H4 (cell line): ENCODE measurements around the gene IPO13. TPM values are rescaled to one million over a fixed set of nuclear protein-coding genes. Genes with fewer than 3 reads are reported as not detected.
A peak's percentile ranks its signal among the peaks of the same experiment; 100 is the strongest.

Experiments used
- DNase-seq: peaks from one replicate; pipeline ENCODE4 v3.0.0-alpha.2; 2015; ENCODE audit warnings: low spot score
- total RNA-seq: library from RNA; depleted of rRNA; stranded (reverse); fragments of >200 nt; shearing (Covaris generic); gene quantifications from 2 replicates; pipeline ENCODE4 v1.2.3, GENCODE V29; 2014

IPO13 gene
- total RNA-seq, 1 experiment from 2014 or later: 22.6 TPM

DNA sequence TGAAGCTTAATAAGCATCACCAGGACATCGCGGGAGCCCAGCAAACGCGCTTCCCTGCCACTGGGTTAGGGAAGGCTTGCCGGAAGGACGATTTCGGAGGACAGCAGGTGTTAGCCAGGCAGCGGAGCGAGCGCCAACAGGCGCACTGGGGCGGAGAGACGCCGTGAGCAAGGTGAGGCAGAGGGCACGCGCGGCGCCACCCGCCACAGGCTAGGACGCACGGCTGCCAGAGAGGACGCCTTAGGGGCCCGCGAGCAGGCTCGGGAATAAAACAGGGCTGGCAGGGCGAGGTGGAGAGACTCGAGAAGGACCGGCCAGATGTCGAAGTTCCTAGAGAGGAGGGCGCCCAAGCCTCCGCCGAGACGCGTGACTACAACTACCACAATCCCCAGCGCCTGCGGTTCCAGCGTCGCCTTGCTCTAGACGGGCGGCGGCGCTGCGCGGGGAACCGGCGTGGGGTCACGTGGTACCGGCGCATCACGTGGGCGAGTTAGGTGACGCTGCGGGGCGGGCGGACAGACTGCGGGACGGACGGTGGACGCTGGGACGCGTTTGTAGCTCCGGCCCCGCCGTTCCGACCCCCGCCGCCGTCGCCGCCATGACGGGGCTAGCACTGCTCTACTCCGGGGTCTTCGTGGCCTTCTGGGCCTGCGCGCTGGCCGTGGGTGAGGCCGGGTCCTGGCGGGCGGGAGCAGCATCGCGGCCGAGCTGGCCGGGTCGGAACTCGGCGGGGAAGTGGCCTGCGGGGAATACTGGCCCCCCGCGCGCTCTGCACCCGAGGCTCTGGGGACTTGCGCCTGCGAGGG is 27.9 kb downstream of the IPO13 start, which contains the start of gene ATP6V0B:
Gene ATP6V0B (plus strand): TSS at position 518 of the 806 bp plus-strand sequence. CDS start 81 bp downstream, at position 599.
- peak; percentile 95 for DNase-seq

DNA sequence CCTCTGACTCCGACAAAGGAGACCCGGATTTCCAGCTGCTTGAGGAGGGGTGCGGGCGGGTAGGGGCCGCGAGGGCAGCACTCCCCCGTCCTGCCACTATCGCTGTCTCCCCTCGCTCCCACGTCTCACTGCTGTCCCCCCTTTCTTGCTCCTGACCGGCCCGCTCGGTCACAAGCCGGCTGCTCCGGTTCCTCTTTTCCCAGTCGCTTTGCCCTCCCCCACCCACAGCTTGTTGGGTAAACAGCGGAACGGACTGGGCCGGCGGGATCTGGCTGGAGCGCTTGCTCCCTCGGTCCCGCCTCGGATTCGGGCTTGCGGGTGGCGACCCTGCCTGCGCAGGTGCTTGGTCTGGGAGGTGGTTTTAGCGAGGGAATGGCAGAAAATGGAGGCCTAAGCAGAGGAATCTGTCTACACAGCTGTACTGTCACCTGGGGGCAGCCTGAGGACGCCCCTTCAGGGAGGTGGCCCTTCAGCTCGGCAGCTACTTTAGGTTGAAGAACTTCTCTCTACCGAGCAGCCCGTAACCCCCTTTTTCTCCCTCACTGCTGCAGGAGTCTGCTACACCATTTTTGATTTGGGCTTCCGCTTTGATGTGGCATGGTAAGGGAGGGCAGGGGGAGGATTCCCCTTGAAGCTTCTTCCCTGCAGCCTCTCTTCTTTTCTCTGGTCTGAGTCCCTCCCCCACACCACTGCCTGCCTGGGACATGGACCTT is 28.7 kb downstream of the IPO13 start:
- DNase-seq: no peak

DNA sequence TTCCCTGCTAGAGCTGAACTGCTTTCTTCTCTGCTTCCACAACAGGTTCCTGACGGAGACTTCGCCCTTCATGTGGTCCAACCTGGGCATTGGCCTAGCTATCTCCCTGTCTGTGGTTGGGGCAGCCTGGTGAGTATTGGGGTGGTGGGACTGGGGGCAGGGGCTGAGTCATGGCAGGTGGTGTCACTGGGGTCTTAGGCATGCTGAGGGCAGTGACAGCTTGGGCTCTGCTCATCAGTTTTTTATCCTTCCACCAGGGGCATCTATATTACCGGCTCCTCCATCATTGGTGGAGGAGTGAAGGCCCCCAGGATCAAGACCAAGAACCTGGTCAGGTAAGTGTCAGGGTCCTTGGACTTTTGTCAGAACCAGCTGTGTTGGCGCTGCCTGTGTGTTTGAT is 29.3 kb downstream of the IPO13 start:
- DNase-seq: no peak

DNA sequence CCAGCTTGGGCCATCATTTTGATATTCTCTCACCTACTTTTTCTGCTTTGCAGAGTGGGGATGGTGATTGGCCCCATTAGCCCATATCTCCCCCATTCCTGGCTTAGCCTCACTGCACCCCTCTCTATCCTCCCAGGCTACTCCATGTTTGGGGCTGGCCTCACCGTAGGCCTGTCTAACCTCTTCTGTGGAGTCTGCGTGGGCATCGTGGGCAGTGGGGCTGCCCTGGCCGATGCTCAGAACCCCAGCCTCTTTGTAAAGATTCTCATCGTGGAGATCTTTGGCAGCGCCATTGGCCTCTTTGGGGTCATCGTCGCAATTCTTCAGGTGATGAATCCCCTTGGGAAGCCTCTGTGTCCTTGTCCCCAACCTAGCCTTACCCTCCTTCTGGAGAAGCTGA is 30.1 kb downstream of the IPO13 start:
- DNase-seq: no peak

DNA sequence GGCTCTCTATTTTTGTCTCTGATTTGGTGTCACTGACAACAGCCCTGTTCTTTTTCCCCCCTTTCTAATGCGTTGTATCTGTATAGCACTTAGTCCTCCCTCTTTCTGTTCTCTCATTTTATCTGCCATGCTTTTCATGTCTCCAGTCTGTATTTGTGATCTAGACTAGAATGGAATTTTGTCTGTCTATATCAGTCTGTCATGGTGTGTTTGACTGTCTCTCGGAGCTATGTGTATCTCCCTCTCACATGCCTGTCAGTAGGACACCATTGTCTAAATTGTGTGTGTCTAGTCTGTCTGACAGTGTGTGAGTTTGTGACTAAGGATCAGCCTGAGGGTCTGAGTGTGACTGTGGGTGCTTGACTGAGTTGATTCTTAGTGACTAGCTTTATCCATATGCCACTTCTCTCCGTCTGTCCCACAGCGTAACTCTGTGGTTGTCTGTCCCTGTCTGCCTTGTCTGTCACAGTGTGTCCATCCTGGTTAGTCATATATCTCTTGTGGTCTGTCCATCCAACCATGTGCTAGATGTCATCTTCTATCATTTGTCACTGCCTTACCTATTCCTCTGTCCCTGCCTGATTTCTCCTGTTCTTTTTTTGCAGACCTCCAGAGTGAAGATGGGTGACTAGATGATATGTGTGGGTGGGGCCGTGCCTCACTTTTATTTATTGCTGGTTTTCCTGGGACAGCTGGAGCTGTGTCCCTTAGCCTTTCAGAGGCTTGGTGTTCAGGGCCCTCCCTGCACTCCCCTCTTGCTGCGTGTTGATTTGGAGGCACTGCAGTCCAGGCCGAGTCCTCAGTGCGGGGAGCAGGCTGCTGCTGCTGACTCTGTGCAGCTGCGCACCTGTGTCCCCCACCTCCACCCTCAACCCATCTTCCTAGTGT is 30.9 kb downstream of the IPO13 start:
- no peak for DNase-seq

DNA sequence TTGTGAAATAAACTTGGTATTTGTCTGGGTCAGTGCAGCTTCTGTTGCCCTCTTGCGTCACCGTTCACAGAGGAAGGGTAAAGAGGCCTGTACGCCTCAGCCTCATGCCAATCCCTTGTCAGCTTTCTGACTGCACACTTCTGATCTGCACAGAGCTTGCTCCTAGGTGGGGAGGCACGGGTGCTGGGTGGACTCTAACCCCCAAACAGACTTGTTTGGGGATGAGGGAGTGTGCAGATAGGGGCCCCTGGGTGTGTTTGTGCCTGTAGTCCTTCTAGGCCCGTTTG is 31.5 kb downstream of the IPO13 start:
- no peak for DNase-seq

DNA sequence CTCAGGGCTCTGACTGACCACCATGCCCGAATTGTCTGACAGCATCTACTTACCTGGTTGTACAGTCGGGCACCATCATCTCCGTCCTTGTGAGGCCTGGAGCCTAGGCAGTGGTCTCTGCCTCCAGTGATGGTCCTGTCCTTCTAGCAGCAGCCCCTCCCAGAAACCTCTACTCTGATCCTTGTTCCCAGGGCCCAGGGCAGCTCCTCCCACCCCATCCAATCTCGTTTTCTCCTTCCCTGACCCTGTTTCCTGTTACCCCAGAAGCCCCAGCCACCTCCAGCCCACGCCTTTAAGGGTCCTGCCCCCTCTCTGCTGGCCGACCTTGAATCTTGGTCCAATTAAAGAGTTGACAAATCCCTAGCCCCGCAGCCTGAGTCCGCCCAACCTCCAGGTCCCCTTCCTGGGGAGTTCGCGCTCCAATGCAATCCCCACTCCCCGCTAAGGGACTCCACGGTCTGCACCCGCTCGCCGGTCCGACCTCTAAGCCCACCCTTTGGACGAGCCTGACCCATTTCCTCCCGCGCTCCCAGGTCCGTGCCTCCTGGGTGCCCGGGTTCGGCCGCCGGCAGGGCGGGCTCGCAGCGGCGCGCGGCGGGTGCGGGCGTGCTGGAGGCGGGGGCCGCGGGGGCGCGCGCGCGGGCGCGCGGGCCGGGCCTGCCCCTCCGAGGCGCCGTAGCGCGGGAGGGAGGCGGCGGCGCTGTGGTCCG is 32.0 kb downstream of the IPO13 start, which contains the start of gene B4GALT2:
Gene B4GALT2 (plus strand): TSS at position 660 of the 710 bp plus-strand sequence. CDS start 1,951 bp downstream, outside the sequence.
- DNase-seq: peak; percentile 25

DNA sequence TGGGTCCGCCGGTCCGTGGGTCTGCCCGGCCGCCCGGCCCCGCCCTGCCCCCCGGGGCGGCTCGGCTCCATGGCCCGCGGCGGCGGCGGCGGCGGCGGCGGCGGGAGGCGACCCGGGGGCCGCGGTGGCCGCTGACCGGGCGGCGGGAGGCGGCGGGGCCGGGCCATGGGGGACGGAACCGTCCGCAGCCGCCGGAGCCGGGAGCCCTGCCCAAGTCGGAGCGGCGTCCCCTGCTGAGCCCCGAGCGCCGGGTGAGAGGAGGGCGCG is 32.4 kb downstream of the IPO13 start:
- no peak for DNase-seq

DNA sequence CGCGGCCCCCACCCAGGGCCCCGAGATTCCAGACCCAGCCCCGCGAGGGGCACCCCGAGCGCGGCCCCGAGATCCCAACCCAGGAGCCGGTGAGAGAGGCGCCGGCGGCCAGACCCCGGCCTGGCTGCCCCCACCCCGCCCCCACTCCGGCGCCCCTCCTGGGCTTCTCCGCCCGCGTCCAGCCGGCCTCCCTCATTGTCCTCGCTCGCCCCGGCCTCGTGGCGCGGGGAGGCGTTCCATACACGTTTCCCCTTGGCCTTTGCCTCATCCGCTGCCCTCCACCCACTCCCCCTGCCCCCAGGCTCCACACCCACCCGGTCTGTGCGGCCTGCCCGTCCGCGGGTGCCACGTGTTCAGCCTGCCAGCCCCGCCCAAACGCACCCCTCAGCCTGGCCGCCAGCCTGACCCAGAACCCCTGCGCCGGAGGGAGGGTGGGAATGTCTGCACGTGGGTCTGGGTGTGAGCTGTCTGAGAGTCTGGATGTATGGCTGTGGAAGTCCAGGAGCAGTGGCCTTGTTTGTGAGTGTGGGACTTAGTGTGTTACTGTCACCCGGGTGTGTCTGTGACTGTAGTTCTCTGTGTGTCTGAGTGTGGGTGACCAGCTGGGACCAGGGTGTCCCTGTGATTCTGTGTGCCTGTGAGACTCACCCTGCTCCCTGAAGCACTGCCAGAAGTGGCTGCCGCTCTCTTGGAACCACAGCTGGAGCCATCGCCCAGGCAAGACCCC is 32.9 kb downstream of the IPO13 start:
- DNase-seq: peak; percentile 61

DNA sequence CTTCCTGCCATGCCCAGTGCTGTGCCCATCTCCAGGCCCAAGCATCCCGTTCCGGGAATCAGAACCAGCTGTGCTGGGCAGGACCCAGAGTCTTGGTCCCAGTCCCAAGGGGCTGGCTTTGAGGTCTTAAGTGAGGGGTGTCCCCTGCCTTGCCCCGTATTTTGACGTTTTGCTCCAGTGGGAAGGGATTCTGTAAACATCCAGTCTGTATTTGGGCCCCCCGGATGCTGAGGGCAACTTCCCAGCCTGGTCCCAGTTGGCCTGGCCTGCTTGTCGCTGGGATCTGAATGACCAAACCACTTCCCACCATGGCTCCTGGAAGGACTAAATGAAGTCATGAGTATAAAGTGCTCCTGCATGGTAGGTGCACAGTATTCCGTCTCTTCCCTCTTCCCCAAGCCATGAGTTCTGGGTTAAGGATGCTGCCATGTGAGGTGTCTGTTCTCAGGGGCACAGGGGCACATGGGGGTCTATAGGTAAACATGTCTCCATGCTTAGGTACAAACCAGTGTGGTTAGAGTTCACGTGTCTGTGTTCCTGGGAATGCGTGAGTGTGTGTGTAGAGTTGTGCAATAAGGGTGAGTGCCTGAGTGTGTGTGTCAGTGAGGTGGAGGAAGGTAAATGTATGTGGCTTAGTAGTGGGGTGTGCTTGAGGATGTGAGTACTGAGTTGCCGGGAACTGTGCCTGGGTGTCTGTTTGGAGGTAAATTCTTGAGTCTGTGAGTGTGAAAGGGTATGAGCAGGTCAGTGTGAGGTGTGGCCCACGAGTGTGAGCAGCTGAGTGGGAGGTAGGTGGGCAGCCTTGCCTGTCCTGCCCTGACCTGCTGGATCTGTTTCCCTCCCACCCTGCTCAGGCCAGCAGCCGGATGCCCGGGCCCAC is 33.7 kb downstream of the IPO13 start:
- DNase-seq: no peak

DNA sequence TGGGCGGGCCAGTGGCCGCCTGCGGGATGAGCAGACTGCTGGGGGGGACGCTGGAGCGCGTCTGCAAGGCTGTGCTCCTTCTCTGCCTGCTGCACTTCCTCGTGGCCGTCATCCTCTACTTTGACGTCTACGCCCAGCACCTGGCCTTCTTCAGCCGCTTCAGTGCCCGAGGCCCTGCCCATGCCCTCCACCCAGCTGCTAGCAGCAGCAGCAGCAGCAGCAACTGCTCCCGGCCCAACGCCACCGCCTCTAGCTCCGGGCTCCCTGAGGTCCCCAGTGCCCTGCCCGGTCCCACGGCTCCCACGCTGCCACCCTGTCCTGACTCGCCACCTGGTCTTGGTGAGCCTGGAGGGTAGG is 34.4 kb downstream of the IPO13 start:
- no peak for DNase-seq

DNA sequence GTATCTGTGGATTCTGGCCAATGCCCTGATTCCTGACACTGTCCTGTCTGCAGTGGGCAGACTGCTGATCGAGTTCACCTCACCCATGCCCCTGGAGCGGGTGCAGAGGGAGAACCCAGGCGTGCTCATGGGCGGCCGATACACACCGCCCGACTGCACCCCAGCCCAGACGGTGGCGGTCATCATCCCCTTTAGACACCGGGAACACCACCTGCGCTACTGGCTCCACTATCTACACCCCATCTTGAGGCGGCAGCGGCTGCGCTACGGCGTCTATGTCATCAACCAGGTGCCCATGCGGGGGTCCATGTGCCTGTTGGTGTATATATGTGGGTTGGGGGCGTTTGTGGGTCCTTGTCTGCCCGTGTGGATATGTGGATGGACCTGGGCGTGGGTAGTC is 34.9 kb downstream of the IPO13 start:
- no peak for DNase-seq

DNA sequence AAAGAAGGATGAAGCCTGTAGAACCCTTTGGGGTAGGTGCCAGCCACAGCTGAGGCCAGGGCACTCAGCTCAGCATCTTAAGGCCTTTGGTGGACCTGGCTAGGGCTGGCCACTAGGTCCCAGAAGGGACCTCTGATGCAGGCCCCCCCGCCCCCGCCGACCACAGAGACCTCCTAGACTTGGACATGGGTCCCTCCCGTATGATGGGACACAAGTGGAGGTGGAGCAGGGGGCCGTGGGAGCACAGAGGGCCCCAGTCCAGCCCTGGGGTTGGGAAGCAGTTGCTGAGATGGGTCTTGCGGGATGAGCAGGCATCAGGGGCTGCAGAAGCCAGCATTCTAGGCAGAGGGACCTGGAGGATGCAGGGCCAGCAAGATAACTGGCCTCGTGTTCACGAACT is 35.5 kb downstream of the IPO13 start:
- no peak for DNase-seq

DNA sequence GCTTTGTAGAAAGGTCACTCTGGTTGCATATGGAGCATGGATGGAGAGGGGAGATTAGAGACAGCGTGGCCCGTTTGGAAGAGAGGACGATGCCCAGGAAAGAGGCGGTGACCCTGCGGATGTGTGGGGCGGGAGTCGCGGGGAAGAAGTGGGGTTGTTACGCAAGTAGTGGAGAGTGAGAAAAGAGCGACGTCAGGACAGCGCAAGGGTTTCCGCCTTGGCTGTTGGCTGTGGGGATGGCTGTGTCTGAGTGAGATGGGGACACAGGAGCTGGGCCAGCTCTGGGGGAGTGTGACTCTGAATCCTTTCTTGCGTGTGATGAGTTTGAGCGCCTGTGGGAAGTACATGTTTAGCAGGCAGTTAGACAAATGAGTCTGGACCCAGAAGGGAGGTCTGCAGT is 36.1 kb downstream of the IPO13 start:
- DNase-seq: no peak

DNA sequence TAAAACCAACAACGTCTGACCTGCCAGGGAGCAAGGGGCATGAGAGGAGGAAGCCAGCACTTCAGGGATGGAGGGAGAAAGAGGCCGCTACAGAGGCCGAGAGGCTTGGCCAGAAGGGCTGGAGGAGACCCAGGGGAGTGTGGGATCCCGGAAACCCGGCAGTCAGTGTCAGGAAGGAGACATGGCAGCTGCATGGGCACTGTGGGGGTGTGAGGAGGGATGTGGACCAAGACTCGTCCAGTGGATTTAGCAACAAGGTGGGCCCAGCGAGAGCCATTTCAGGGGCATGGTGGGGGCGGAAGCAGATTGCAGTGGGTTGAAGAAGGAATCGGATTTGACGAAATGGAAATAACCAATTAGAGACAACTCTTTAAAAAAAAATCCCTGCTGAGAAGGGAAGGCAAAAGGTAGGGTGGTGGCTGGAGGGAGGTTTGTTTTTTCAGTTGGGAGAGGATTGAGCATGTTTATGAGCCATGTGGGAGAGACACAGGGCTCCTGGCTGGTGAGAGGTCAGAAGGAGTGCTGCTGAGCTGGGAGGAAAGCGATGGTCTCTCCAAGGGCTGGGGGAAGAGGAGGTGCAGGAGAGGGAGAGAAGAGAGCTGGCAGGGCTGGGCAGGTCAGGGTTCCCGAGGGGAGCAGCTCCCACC is 36.6 kb downstream of the IPO13 start:
- no peak for DNase-seq

DNA sequence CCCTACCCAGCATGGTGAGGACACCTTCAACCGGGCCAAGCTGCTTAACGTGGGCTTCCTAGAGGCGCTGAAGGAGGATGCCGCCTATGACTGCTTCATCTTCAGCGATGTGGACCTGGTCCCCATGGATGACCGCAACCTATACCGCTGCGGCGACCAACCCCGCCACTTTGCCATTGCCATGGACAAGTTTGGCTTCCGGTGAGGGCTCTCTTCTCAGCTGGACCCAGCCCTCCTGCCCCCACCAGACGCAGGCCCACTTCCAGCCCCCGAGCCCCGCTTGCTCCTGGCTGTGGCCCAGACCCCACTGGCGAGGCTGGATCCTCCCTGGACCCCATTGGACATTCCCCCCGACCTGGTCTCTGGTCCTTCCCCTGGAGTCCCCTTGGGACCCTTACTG is 38.1 kb downstream of the IPO13 start:
- no peak for DNase-seq

DNA sequence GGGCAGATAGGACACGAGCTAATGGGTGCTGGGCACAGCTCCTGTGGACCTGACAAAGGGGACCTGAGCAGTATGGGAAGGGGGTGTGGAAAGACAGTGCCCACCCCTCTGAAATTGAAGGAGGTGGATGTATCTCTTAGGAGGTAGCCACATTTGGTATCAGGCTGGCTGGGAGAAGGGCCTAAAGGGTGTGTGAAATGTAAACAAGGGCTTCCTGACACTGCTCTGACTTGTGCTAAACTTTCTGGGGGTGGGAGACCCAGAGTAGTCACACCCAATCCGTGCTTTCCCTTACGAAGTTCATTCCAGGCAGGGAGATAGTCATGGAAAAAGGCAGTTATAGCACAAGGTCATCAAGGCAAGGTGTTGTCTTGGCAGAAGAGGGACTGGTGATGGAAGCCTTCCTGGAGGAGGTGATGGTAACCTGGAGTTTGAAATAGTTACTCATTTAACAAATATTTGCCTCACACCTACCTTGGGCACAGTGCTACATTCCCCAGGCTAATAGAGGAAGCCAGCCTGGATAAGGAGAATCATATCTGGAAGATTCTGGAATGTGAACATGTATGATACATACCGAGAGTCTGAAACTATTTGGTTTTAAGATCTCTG is 39.3 kb downstream of the IPO13 start:
- DNase-seq: no peak

DNA sequence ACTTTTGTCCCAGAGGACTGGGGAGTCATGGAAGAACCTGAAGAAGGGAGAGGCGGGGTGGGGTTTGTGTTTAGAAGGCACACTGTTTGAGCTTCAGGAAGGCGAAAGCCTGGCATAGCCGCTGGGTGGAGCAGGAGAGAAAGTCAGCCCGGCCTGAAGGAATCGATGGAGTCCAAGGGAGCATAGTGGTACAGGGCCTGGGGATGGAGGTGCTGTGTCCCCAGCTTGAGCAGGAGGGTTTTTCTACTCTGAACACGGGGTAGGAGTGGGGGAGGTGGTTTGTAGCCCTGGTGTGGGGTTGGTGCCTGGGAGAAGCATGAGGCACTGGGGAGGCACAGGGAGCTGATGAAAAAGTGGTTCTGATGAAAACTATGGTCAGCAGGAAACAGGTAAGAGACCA is 40.0 kb downstream of the IPO13 start:
- no peak for DNase-seq

DNA sequence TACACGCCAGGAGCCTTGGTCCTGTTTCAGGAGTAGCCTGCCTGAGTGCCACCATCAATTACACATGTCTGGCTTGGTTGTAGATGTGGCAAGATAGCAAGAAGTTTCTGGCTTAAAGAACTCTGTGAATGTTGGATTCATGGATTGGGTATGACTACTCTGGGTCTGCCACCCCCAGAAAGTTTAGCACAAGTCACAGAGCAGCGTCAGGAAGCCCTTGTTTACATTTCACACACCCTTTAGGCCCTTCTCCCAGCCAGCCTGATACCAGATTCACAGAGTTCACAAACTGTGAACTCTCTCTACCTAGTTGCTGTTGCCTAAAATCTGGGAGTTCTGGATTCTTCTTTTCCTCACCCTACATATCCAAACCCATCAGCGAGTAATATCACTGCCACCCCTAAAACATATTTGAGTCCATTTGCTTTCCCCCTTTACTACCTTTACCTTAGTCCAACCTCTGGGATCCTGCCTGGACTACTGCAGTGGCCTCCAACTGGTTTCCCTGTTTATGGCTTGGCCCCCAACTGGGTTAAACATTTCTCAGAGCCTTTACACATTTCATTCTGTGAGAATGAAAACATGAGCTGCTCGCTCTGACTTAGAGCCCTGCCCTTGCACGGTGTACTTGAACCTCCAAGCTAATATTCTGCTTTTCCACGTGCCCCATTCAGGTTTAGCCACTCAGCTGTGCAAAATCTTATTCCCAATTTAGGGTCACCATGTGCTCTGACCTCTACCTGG is 40.6 kb downstream of the IPO13 start:
- no peak for DNase-seq
